ENCODE data around the gene NR3C2.

- no peak for TF ChIP-seq CTCF (IDR thresholded peaks at IDR 0.05)
- TF ChIP-seq POLR2AphosphoS5 (IDR thresholded peaks at IDR 0.05) = no peak
- TF ChIP-seq POLR2A (IDR thresholded peaks at IDR 0.05) = no peak
These were observed 268.7 kb downstream of the NR3C2 start for GRCh38 chr4:148173397-148174017.

Measured in prostate gland (tissue), 2 donors.